Cardiac muscle cell (in vitro differentiated cells and primary cell): ENCODE results near the gene GOLGA6D. TPM values are rescaled to one million over a fixed set of nuclear protein-coding genes. Genes with fewer than 3 reads are reported as not detected.
"Not testable (repeated sequence)": the region's sequence is repeated elsewhere in the genome, so short reads cannot be mapped to it uniquely, and the experiment has no call there.

ENCODE experiments used
- DNase-seq, 2 donors: peaks; one replicate each; pipeline versions ENCODE4 v3.0.0 to v3.0.0-alpha.2; 2010 to 2017; ENCODE audit warnings: low read depth in 1 of 2, low spot score in 1 of 2
- H3K27ac ChIP-seq: fragments of 200-600 bp; sonication (generic); 2 replicates; pipeline ENCODE4 v1.5.1; 2016
- H3K27me3 ChIP-seq: fragments of 200-600 bp; sonication (generic); 2 replicates; pipeline ENCODE4 v1.6.0; 2016; ENCODE audit warnings: control low read depth
- H3K36me3 ChIP-seq: fragments of 200-600 bp; sonication (generic); 2 replicates; pipeline ENCODE4 v1.5.1; 2016; ENCODE audit warnings: control low read depth
- H3K4me1 ChIP-seq: fragments of 200-600 bp; sonication (generic); 2 replicates; pipeline ENCODE4 v1.8.1; 2017; ENCODE audit warnings: low read depth, mild to moderate bottlenecking, mixed run types
- H3K4me3 ChIP-seq: fragments of 200-600 bp; sonication (generic); 2 replicates; pipeline ENCODE4 v1.5.1; 2016; ENCODE audit warnings: mild to moderate bottlenecking
- H3K9me3 ChIP-seq: fragments of 200-600 bp; sonication (generic); 2 replicates; pipeline ENCODE4 v1.5.1; 2017; ENCODE audit warnings: low read depth, mild to moderate bottlenecking, control low read depth
- polyA plus RNA-seq: library from polyadenylated mRNA; unstranded; fragments of >200 nt; fragmentation: Nextera tagmentation; extraction: Ambion mirVana; gene quantifications from 2 replicates; pipeline ENCODE4 v1.2.1, GENCODE V29; 2016
- total RNA-seq: library from RNA; depleted of rRNA; stranded (reverse); fragments of >200 nt; gene quantifications from 2 replicates; pipeline ENCODE4 v1.2.3, GENCODE V29; 2016
- TF ChIP-seq, protein P1 (sequence below): IDR thresholded peaks from 2 replicates; pipeline ENCODE4 v1.5.1; 2012; ENCODE audit warnings: low read depth, mild to moderate bottlenecking, low read length

GOLGA6D gene
- total and polyA plus RNA-seq, 2 experiments from 2014 or later: 0.06 TPM; not detected in 1

DNA sequence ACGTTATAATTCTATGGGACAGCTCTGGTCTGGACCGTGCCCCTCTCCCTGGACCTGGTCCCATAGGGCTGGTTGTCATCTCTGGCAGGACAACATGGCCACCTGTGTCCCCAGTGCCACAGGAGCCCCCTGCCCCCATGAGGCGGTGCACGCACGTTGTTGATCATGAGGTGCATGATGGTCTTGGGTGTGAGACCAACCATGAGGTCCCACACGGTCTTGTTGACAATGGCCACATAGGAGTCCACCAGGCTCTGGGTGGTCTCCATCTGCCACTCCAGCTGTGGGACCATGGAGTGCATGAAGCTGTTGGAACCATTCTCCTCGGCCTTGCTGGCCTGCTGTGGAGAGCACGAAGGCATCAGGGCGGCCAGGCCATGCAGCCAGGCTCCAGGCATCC is 19.7 kb downstream of the GOLGA6D start:
- no peaks in the 10 kb centered on the region for H3K4me1 ChIP-seq
- H3K9me3 ChIP-seq: no peaks in the 10 kb centered on the region
- DNase-seq: no peak
- H3K4me3 ChIP-seq: no peak overlapping the region
- TF ChIP-seq, protein P1, sequence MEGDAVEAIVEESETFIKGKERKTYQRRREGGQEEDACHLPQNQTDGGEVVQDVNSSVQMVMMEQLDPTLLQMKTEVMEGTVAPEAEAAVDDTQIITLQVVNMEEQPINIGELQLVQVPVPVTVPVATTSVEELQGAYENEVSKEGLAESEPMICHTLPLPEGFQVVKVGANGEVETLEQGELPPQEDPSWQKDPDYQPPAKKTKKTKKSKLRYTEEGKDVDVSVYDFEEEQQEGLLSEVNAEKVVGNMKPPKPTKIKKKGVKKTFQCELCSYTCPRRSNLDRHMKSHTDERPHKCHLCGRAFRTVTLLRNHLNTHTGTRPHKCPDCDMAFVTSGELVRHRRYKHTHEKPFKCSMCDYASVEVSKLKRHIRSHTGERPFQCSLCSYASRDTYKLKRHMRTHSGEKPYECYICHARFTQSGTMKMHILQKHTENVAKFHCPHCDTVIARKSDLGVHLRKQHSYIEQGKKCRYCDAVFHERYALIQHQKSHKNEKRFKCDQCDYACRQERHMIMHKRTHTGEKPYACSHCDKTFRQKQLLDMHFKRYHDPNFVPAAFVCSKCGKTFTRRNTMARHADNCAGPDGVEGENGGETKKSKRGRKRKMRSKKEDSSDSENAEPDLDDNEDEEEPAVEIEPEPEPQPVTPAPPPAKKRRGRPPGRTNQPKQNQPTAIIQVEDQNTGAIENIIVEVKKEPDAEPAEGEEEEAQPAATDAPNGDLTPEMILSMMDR: no peak
- H3K27me3 ChIP-seq: peaks cover 3% of the 10 kb centered on the region
- H3K36me3 ChIP-seq: no peaks in the 10 kb centered on the region
- H3K27ac ChIP-seq: no peak overlapping the region

DNA sequence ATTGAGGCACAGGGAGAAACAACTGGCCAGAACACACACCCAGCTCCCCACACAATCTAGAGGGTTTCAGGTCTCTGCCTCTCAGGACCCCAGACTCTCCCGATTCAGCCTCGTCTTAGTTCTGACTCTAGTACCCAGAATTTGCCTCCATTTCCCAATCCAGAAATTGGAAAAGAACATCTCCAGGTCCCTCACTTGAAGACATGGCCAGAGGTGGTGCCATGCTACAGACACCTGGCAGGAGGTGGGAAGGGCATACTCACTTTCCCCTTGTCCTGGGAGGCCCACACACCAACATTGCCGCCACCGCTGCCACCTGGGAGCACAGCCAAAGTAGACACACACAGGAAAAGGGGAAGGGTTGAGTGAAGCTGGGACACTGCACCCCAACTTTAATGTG is 20.1 kb downstream of the GOLGA6D start:
- H3K9me3 ChIP-seq, H3K27ac ChIP-seq, H3K4me1 ChIP-seq, DNase-seq, H3K4me3 ChIP-seq, H3K36me3 ChIP-seq, H3K27me3 ChIP-seq: not testable (repeated sequence)

DNA sequence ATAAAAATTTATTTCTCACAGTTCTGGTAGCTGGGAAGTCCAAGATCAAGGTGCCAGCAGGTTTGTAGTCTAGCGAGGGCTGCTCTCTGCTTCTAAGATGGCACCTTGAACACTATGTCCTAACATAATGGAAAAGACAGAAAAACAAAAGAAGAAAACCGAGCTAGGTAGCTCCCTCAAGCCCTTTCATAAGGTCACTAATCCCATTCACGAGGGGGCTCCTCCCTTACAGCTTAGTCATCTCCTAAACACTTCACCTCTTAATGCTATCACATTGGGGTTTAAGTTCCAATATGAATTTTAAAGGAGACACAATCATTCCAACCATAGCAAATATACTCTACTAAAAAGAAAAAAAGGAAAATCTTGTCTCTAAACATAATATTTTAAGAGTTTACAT is 23.6 kb downstream of the GOLGA6D start:
- Histone ChIP-seq H3K36me3 (no peaks in the 10 kb centered on the region), H3K27me3 (peaks cover 26% of the 10 kb centered on the region), H3K4me1 (no peaks in the 10 kb centered on the region), H3K9me3 (no peaks in the 10 kb centered on the region), H3K4me3 (no peak overlapping the region), H3K27ac (no peak overlapping the region)
- no peak for DNase-seq
- TF ChIP-seq, protein P1: no peak

DNA sequence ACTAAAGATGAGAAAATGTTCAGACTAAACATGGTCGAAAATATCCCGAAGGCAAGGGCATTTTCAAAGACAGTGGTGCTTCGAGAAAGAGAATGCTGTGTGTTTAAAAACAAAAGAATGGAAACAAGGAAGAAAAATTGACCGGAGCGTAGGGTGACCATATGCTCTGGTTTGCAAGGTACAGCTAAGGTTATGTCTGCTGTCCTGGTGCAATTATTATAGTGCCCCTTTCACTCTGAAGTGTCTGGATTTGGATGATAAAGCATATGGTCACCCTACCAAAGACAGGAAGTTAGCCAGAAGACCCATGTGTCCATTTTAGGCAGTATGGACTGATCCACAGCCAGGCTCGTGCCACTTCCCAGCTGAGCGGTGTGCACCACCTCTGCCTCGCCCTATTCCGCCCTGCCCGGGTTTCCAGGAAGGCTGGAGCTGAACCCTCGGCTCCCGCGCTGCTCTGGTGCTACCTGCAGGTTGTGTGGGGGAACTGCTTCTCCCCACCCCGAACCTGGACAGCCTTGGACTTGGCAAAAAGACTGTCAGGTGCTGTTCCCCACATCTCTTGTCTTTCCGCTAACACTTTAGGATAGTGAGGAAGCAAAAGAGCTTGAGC is 25.2 kb downstream of the GOLGA6D start:
- H3K4me3 ChIP-seq: no peak overlapping the region
- TF ChIP-seq, protein P1: peak; percentile 42
- no peaks in the 10 kb centered on the region for H3K9me3 ChIP-seq
- peaks cover 27% of the 10 kb centered on the region for H3K27me3 ChIP-seq
- peak; percentile 26 to 57 for DNase-seq
- H3K27ac ChIP-seq: no peak overlapping the region
- H3K36me3 ChIP-seq: no peaks in the 10 kb centered on the region
- no peaks in the 10 kb centered on the region for H3K4me1 ChIP-seq

DNA sequence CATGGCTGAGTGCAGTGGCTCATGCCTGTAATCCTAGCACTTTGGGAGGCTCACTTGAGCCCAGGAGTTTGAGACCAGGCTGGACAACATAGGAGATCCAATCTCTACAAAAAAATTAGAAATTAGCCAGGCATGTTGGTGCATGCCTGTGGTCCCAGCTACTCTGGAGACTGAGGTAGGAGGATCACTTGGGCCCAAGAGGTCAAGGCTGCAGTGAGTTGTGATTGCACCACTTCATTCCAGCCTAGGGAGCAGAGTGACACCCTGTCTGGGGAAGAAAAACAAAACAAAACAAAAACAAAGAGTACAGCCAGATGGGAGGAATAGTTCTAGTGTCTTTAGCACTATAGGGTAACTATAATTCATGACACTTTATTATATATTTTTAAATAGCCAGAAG is 27.1 kb downstream of the GOLGA6D start:
- Histone ChIP-seq H3K36me3 (no peaks in the 10 kb centered on the region), H3K27ac (no peak overlapping the region), H3K4me1 (no peaks in the 10 kb centered on the region), H3K4me3 (no peak overlapping the region), H3K9me3 (no peaks in the 10 kb centered on the region), H3K27me3 (peaks cover 27% of the 10 kb centered on the region)
- TF ChIP-seq, protein P1: no peak
- DNase-seq: peak in 1 of 2 donors; percentile 12

DNA sequence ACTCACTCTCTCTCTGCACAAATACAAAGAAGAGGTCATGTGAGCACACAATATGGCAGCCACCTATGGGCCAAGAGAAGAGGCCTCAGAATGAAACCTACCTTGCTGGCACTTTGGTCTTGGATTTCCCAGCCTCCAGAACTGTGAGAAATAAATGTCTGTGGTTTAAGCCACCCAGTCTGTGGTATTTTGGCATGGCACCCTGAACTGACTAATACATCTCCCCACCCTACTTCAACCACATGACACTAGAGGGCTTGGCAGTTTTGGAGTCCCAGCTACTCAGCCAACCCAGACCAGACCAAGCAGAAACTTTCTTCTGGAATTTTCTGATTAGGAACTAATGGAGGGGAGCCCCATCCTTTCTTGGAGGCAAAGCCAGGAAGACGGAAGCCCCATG is 29.9 kb downstream of the GOLGA6D start:
- not testable (repeated sequence) for H3K27ac ChIP-seq, H3K4me1 ChIP-seq, H3K36me3 ChIP-seq, H3K4me3 ChIP-seq, H3K9me3 ChIP-seq
- peak in 1 of 2 donors; percentile 20 for DNase-seq
- peaks cover 25% of the 10 kb centered on the region for H3K27me3 ChIP-seq
